Smooth muscle cell (in vitro differentiated cells): ENCODE data around the gene PXMP4. TPM values are rescaled to one million over a fixed set of nuclear protein-coding genes. Genes with fewer than 3 reads are reported as not detected.

Experiments used
- DNase-seq: peaks from one replicate; lab custom pipeline; 2025; ENCODE audit not compliant: unreplicated experiment; lab: John Stamatoyannopoulos, UW
- H2AFZ ChIP-seq: fragments of 200-600 bp; sonication (generic); 2 replicates; pipeline ENCODE4 v1.6.0; 2016; ENCODE audit warnings: antibody characterized with exemption, low read depth, mild to moderate bottlenecking
- H3F3A ChIP-seq: fragments of 200-600 bp; sonication (generic); 2 replicates; pipeline ENCODE4 v1.6.0; 2017; ENCODE audit warnings: antibody characterized with exemption, low read depth
- H3K27ac ChIP-seq: fragments of 200-600 bp; sonication (generic); 2 replicates; pipeline ENCODE4 v1.5.1; 2016; ENCODE audit warnings: low read depth, mild to moderate bottlenecking
- H3K27me3 ChIP-seq: fragments of 200-600 bp; sonication (generic); 2 replicates; pipeline ENCODE4 v1.6.1; 2016; ENCODE audit warnings: low read depth, mild to moderate bottlenecking
- H3K36me3 ChIP-seq: fragments of 200-600 bp; sonication (generic); 2 replicates; pipeline ENCODE4 v1.5.1; 2016; ENCODE audit warnings: low read depth
- H3K4me1 ChIP-seq: fragments of 200-600 bp; sonication (generic); 2 replicates; pipeline ENCODE4 v1.5.1; 2016; ENCODE audit warnings: low read depth
- H3K4me2 ChIP-seq: fragments of 200-600 bp; sonication (generic); 2 replicates; pipeline ENCODE4 v1.6.0; 2016; ENCODE audit warnings: mild to moderate bottlenecking
- H3K4me3 ChIP-seq: fragments of 200-600 bp; sonication (generic); 2 replicates; pipeline ENCODE4 v1.5.1; 2016; ENCODE audit warnings: mild to moderate bottlenecking
- H3K79me2 ChIP-seq: fragments of 200-600 bp; sonication (generic); 2 replicates; pipeline ENCODE4 v1.6.0; 2016; ENCODE audit warnings: low read depth, mild to moderate bottlenecking
- H3K9ac ChIP-seq: fragments of 200-600 bp; sonication (generic); 2 replicates; pipeline ENCODE4 v1.6.0; 2016; ENCODE audit warnings: low read depth
- H3K9me3 ChIP-seq: fragments of 200-600 bp; sonication (generic); replicated peaks from 2 replicates; pipeline ENCODE4 v1.5.1; 2016; ENCODE audit warnings: low read depth
- H4K20me1 ChIP-seq: fragments of 200-600 bp; sonication (generic); 2 replicates; pipeline ENCODE4 v1.6.0; 2016; ENCODE audit warnings: low read depth
- WGBS: methylation state at CpG from one replicate; pipeline ENCODE4 v1.1.7; 2016; ENCODE audit warnings: low lambda C conversion rate; 5-methylcytosine and 5-hydroxymethylcytosine counted together
- polyA plus RNA-seq: library from polyadenylated mRNA; unstranded; fragments of >200 nt; fragmentation: Nextera tagmentation; extraction: Ambion mirVana; gene quantifications from 2 replicates; pipeline ENCODE4 v1.2.1, GENCODE V29; 2016
- total RNA-seq: library from RNA; depleted of rRNA; stranded (reverse); fragments of >200 nt; gene quantifications from 2 replicates; pipeline ENCODE4 v1.2.3, GENCODE V29; 2014
- TF ChIP-seq, protein P1 (sequence below): fragments of 200-600 bp; sonication (generic); IDR thresholded peaks from 2 replicates; pipeline ENCODE4 v1.5.1; 2017; ENCODE audit warnings: borderline replicate concordance, mild to moderate bottlenecking, antibody characterized with exemption; ENCODE audit not compliant: insufficient read depth, poor library complexity, severe bottlenecking

Gene PXMP4
- total and polyA plus RNA-seq, 2 experiments from 2014 or later = 2.6 to 8.1 TPM

- Histone ChIP-seq H3K4me1 (no peaks in the 10 kb centered on the region), H3K4me3 (no peak overlapping the region), H3K36me3 (peaks cover 6% of the 10 kb centered on the region), H3K9me3 (no peaks in the 10 kb centered on the region), H3F3A (peaks cover 7% of the 10 kb centered on the region), H3K4me2 (no peak overlapping the region), H3K9ac (no peak overlapping the region), H3K27ac (no peak overlapping the region), H3K27me3 (no peaks in the 10 kb centered on the region), H4K20me1 (no peaks in the 10 kb centered on the region), H2AFZ (no peak overlapping the region), H3K79me2 (peaks cover 5% of the 10 kb centered on the region)
- WGBS = 96% methylated on average over 17 of the region's 17 CpGs
- TF ChIP-seq, protein P1, sequence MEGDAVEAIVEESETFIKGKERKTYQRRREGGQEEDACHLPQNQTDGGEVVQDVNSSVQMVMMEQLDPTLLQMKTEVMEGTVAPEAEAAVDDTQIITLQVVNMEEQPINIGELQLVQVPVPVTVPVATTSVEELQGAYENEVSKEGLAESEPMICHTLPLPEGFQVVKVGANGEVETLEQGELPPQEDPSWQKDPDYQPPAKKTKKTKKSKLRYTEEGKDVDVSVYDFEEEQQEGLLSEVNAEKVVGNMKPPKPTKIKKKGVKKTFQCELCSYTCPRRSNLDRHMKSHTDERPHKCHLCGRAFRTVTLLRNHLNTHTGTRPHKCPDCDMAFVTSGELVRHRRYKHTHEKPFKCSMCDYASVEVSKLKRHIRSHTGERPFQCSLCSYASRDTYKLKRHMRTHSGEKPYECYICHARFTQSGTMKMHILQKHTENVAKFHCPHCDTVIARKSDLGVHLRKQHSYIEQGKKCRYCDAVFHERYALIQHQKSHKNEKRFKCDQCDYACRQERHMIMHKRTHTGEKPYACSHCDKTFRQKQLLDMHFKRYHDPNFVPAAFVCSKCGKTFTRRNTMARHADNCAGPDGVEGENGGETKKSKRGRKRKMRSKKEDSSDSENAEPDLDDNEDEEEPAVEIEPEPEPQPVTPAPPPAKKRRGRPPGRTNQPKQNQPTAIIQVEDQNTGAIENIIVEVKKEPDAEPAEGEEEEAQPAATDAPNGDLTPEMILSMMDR = no peak
- no peak for DNase-seq
These were observed 63.1 kb downstream of the PXMP4 start for GRCh38 chr20:33656783-33657703.

GRCh38 chr20:33656010-33656782 is 63.9 kb downstream of the PXMP4 start:
- peaks cover 7% of the 10 kb centered on the region for H3F3A ChIP-seq
- no peaks in the 10 kb centered on the region for H3K9me3 ChIP-seq
- no peak overlapping the region for H3K9ac ChIP-seq
- no peaks in the 10 kb centered on the region for H3K4me1 ChIP-seq
- TF ChIP-seq, protein P1 = no peak
- WGBS = 96% methylated on average over 10 of the region's 10 CpGs
- H3K27ac ChIP-seq = no peak overlapping the region
- no peak overlapping the region for H3K4me3 ChIP-seq
- peaks cover 4% of the 10 kb centered on the region for H3K79me2 ChIP-seq
- H2AFZ ChIP-seq = no peak overlapping the region
- peaks cover 6% of the 10 kb centered on the region for H3K36me3 ChIP-seq
- H3K27me3 ChIP-seq = no peaks in the 10 kb centered on the region
- no peak for DNase-seq
- H4K20me1 ChIP-seq = no peaks in the 10 kb centered on the region
- no peak overlapping the region for H3K4me2 ChIP-seq

- Histone ChIP-seq H3K36me3 (peaks cover 6% of the 10 kb centered on the region), H3K9me3 (no peaks in the 10 kb centered on the region), H3K4me3 (no peak overlapping the region), H3K27ac (no peak overlapping the region), H4K20me1 (no peaks in the 10 kb centered on the region), H3F3A (peaks cover 7% of the 10 kb centered on the region), H3K79me2 (no peaks in the 10 kb centered on the region), H3K9ac (no peak overlapping the region), H3K4me1 (no peaks in the 10 kb centered on the region), H3K27me3 (no peaks in the 10 kb centered on the region), H2AFZ (no peak overlapping the region), H3K4me2 (no peak overlapping the region)
- no peak for DNase-seq
- 87% methylated on average over 4 of the region's 4 CpGs for WGBS
- TF ChIP-seq, protein P1 = no peak
These were observed 64.9 kb downstream of the PXMP4 start for GRCh38 chr20:33655164-33655563.
